H9 (cell line): ENCODE measurements around the gene ELFN1. TPM values are rescaled to one million over a fixed set of nuclear protein-coding genes. Genes with fewer than 3 reads are reported as not detected.

Experiments used
- DNase-seq: peaks from one replicate; pipeline ENCODE4 v3.0.0-alpha.2; 2017
- H2AFZ ChIP-seq: one replicate; pipeline ENCODE4 v1.6.1; 2013; ENCODE audit warnings: mild to moderate bottlenecking, low read length, control low read depth, moderate library complexity
- H2AK5ac ChIP-seq: 2 replicates; pipeline ENCODE4 v1.6.1; 2013; ENCODE audit warnings: low read length, control low read depth, mixed read lengths; ENCODE audit not compliant: insufficient read length
- H2BK120ac ChIP-seq: one replicate; pipeline ENCODE4 v1.6.1; 2013; ENCODE audit warnings: low read depth, mild to moderate bottlenecking, low read length, control low read depth, inconsistent platforms; ENCODE audit not compliant: poor library complexity, severe bottlenecking
- H2BK12ac ChIP-seq: 2 replicates; pipeline ENCODE4 v1.6.1; 2013; ENCODE audit warnings: low read length, control low read depth, mixed read lengths, low read depth; ENCODE audit not compliant: insufficient read length
- H2BK15ac ChIP-seq: 2 replicates; pipeline ENCODE4 v1.6.1; 2013; ENCODE audit warnings: low read depth, low read length, control low read depth
- H2BK20ac ChIP-seq: one replicate; pipeline ENCODE4 v1.6.1; 2013; ENCODE audit warnings: low read depth, mild to moderate bottlenecking, low read length, control low read depth, inconsistent platforms; ENCODE audit not compliant: poor library complexity, severe bottlenecking
- H2BK5ac ChIP-seq: 2 replicates; pipeline ENCODE4 v1.6.1; 2013; ENCODE audit warnings: low read length, control low read depth, mixed read lengths; ENCODE audit not compliant: insufficient read length
- H3K14ac ChIP-seq: 2 replicates; pipeline ENCODE4 v1.6.1; 2013; ENCODE audit warnings: low read length, control low read depth; ENCODE audit not compliant: insufficient read depth
- H3K18ac ChIP-seq: 2 replicates; pipeline ENCODE4 v1.6.1; 2013; ENCODE audit warnings: low read depth, mild to moderate bottlenecking, mixed read lengths, low read length, control low read depth; ENCODE audit not compliant: insufficient read length
- H3K23ac ChIP-seq: 2 replicates; pipeline ENCODE4 v1.6.1; 2013; ENCODE audit warnings: low read length, control low read depth, mixed read lengths, low read depth; ENCODE audit not compliant: insufficient read length
- H3K23me2 ChIP-seq: 2 replicates; pipeline ENCODE4 v1.6.1; 2013; ENCODE audit warnings: low read depth, mild to moderate bottlenecking, mixed read lengths, low read length, control low read depth; ENCODE audit not compliant: insufficient read length, poor library complexity, severe bottlenecking
- H3K27ac ChIP-seq: 2 replicates; pipeline ENCODE4 v1.5.1; 2013; ENCODE audit warnings: low read length, control low read depth, mixed read lengths, low read depth; ENCODE audit not compliant: insufficient read length
- H3K27me3 ChIP-seq: 2 replicates; pipeline ENCODE4 v1.6.1; 2013; ENCODE audit warnings: low read length, control low read depth, inconsistent platforms; ENCODE audit not compliant: insufficient read depth
- H3K4ac ChIP-seq: 2 replicates; pipeline ENCODE4 v1.6.1; 2013; ENCODE audit warnings: low read depth, mild to moderate bottlenecking, control low read depth, inconsistent platforms, low read length, moderate library complexity
- H3K4me1 ChIP-seq: 2 replicates; pipeline ENCODE4 v1.6.1; 2013; ENCODE audit warnings: low read length, control low read depth, inconsistent platforms; ENCODE audit not compliant: insufficient read depth
- H3K4me2 ChIP-seq: 2 replicates; pipeline ENCODE4 v1.6.1; 2013; ENCODE audit warnings: low read length, control low read depth, mixed read lengths; ENCODE audit not compliant: insufficient read length, insufficient read depth
- H3K56ac ChIP-seq: 2 replicates; pipeline ENCODE4 v1.6.1; 2013; ENCODE audit warnings: low read depth, mild to moderate bottlenecking, mixed read lengths, low read length, control low read depth; ENCODE audit not compliant: insufficient read length
- H3K79me1 ChIP-seq: 2 replicates; pipeline ENCODE4 v1.6.1; 2013; ENCODE audit warnings: low read depth, mild to moderate bottlenecking, moderate library complexity, low read length, control low read depth, inconsistent platforms; ENCODE audit not compliant: insufficient read depth, poor library complexity, severe bottlenecking
- H3K79me2 ChIP-seq: 2 replicates; pipeline ENCODE4 v1.6.1; 2013; ENCODE audit warnings: low read length, control low read depth, inconsistent platforms; ENCODE audit not compliant: insufficient read depth
- H3K9ac ChIP-seq: 2 replicates; pipeline ENCODE4 v1.6.1; 2013; ENCODE audit warnings: low read length, control low read depth, mixed read lengths; ENCODE audit not compliant: insufficient read length; ENCODE audit errors: extremely low read depth
- H3K9me3 ChIP-seq: one replicate; pipeline ENCODE4 v1.6.1; 2013; ENCODE audit warnings: low read depth, low read length, inconsistent platforms; ENCODE audit not compliant: control insufficient read depth
- H3T11ph ChIP-seq: one replicate; pipeline ENCODE4 v1.6.1; 2013; ENCODE audit warnings: mild to moderate bottlenecking, low read length, control low read depth, inconsistent platforms
- H4K20me1 ChIP-seq: one replicate; pipeline ENCODE4 v1.6.1; 2013; ENCODE audit not compliant: control insufficient read depth, insufficient read length, insufficient read depth
- H4K5ac ChIP-seq: 2 replicates; pipeline ENCODE4 v1.6.1; 2013; ENCODE audit warnings: low read depth, mild to moderate bottlenecking, mixed read lengths, low read length, control low read depth; ENCODE audit not compliant: insufficient read length
- H4K8ac ChIP-seq: replicated peaks from 2 replicates; pipeline ENCODE4 v1.6.1; 2013; ENCODE audit warnings: low read length, control low read depth, mixed read lengths, low read depth; ENCODE audit not compliant: insufficient read length
- H4K91ac ChIP-seq: 2 replicates; pipeline ENCODE4 v1.6.1; 2013; ENCODE audit warnings: low read depth, mild to moderate bottlenecking, moderate library complexity, mixed read lengths, low read length, control low read depth; ENCODE audit not compliant: insufficient read length
- H3K27ac Mint-ChIP-seq, 3 experiments: 2 replicates in 2 of 3; 3 replicates in 1 of 3; pipeline ENCODE4 v1.8.0; 2020 to 2021; ENCODE audit warnings: mixed read lengths in 3 of 3, mild to moderate bottlenecking in 1 of 3, moderate library complexity in 1 of 3
- H3K27me3 Mint-ChIP-seq: 2 replicates; pipeline ENCODE4 v1.8.0; 2021; ENCODE audit warnings: low read depth, mild to moderate bottlenecking, moderate library complexity, mixed read lengths
- H3K36me3 Mint-ChIP-seq, 3 experiments: 2 replicates in 2 of 3; 3 replicates in 1 of 3; pipeline ENCODE4 v1.8.0; 2020 to 2021; ENCODE audit warnings: low read depth in 3 of 3, mixed read lengths in 3 of 3; ENCODE audit not compliant: insufficient read depth in 1 of 3
- H3K4me1 Mint-ChIP-seq, 2 experiments: 2 replicates each; pipeline ENCODE4 v1.8.0; 2020; ENCODE audit warnings: mixed read lengths in 2 of 2
- H3K4me3 Mint-ChIP-seq, 2 experiments: 2 replicates in 1 of 2; 3 replicates in 1 of 2; pipeline ENCODE4 v1.8.0; 2020 to 2021; ENCODE audit warnings: mild to moderate bottlenecking in 2 of 2, mixed read lengths in 2 of 2, moderate library complexity in 1 of 2
- H3K9me3 Mint-ChIP-seq, 2 experiments: 2 replicates in 1 of 2; 3 replicates in 1 of 2; pipeline ENCODE4 v1.8.0; 2020; ENCODE audit warnings: mild to moderate bottlenecking in 2 of 2, mixed read lengths in 2 of 2, moderate library complexity in 1 of 2
- CTCF ChIP-seq: fragments of 200-600 bp; sonication (generic); conservative IDR thresholded peaks from 3 replicates; pipeline ENCODE4 v1.8.0; 2021; ENCODE audit warnings: antibody characterized with exemption, mild to moderate bottlenecking
- WGBS: extraction: QIAGEN DNeasy Blood & Tissue Kit; methylation state at CpG from one replicate; pipeline ENCODE4 v1.1.7; 2013; ENCODE audit warnings: missing lambda C conversion rate, low lambda C conversion rate, mixed read lengths; ENCODE audit not compliant: insufficient read length; ENCODE audit errors: extremely low coverage; 5-methylcytosine and 5-hydroxymethylcytosine counted together
- total RNA-seq: library from RNA; stranded (reverse); gene quantifications from 2 replicates; pipeline ENCODE4 v1.2.1, GENCODE V29; 2021

ELFN1 gene
- total RNA-seq, 1 experiment from 2014 or later: 3.7 TPM

DNA sequence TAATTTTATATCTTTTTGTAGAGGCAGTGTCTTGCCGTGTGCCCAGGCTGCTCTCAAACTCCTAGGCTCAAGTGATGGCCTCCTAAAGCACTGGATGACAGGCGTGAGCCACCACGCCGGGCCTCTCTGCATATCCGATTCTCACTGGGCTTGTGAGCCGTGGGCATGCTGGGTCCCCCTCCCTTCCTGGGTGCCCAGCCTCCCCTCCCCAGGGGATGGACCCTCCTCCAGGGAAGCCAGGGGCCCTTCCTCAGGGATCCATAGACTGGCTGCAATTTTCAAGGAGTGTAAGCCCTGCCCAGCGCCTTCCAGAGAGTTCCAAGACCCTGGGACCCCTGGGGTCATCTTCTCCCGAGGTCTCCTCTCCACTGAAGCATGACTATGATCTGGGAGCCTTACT, 23.7 kb upstream of the ELFN1 start:
- no peak overlapping the region for H3T11ph ChIP-seq
- no peak overlapping the region for H3K4me3 Mint-ChIP-seq

More for the DNA sequence above, 23.7 kb upstream of the ELFN1 start:
- Mint-ChIP-seq H3K36me3 (no peaks in the 10 kb centered on the region), H3K9me3 (no peaks in the 10 kb centered on the region), H3K4me1 (peaks cover 0 to 14% of the 10 kb centered on the region in 2 experiments; a peak in 2 of 4 replicates), H3K27me3 (peaks cover 7% of the 10 kb centered on the region), H3K27ac (peak overlapping the region in 1 of 3 experiments; percentile 55; a peak in 2 of 7 replicates)
- H3K23me2 ChIP-seq: no peaks in the 10 kb centered on the region
- no peak overlapping the region for H2AFZ ChIP-seq
- no peak overlapping the region for H2BK12ac ChIP-seq
- H4K8ac ChIP-seq: no peak overlapping the region
- H3K9ac ChIP-seq: no peak overlapping the region
- no peak overlapping the region for H3K14ac ChIP-seq
- H3K27me3 ChIP-seq: no peaks in the 10 kb centered on the region
- no peak for TF ChIP-seq CTCF
- H3K4ac ChIP-seq: no peak overlapping the region
- H3K9me3 ChIP-seq: no peaks in the 10 kb centered on the region
- no peak overlapping the region for H4K91ac ChIP-seq
- no peaks in the 10 kb centered on the region for H3K4me1 ChIP-seq
- no CpG with 5 or more reads among the region's 8 CpGs for WGBS
- H4K5ac ChIP-seq: no peak overlapping the region
- no peak for DNase-seq
- H4K20me1 ChIP-seq: no peaks in the 10 kb centered on the region
- no peak overlapping the region for H3K18ac ChIP-seq
- no peak overlapping the region for H2AK5ac ChIP-seq
- no peak overlapping the region for H2BK5ac ChIP-seq
- H3K79me1 ChIP-seq: no peaks in the 10 kb centered on the region
- H3K79me2 ChIP-seq: no peaks in the 10 kb centered on the region
- no peak overlapping the region for H2BK15ac ChIP-seq
- no peak overlapping the region for H3K4me2 ChIP-seq
- no peak overlapping the region for H3K56ac ChIP-seq
- no peak overlapping the region for H3K27ac ChIP-seq
- H2BK20ac ChIP-seq: no peak overlapping the region
- H3K23ac ChIP-seq: no peak overlapping the region
- no peak overlapping the region for H2BK120ac ChIP-seq
